ENCODE data around the gene METTL25B. TPM values are rescaled to one million over a fixed set of nuclear protein-coding genes. Genes with fewer than 3 reads are reported as not detected.

Gene METTL25B
- total RNA-seq, result 10 to 100 TPM in 3 of 4 donors, 1 to 10 TPM in 1; 3.5 to 69.7 (median 29.4) TPM

- Histone ChIP-seq H3K27ac (peak within 1 kb of the TSS; percentile 96 to 99), H3K36me3 (no peaks in the 10 kb centered on the region), H3K4me1 (peaks cover 15% of the 10 kb centered on the region in 2 donors), H3K27me3 (no peaks in the 10 kb centered on the region), H3K4me3 (peak within 1 kb of the TSS; percentile 80 to 87), H3K9me3 (no peaks in the 10 kb centered on the region)
- TF ChIP-seq CTCF (IDR thresholded peaks at IDR 0.05) (no peak), POLR2A (IDR thresholded peaks at IDR 0.05) (no peak)
- DNase-seq, result peak; percentile 78 to 83
- intact Hi-C loops (cut with DNase I; ENCODE audit: low total_unique reads), result loop anchor here (10.0 kb wide), 1 partner anchor 53 kb away; the partner anchor contains the start of gene NES
Observed at GRCh38 chr1:156727926-156728598, at the start of gene METTL25B. Gene METTL25B (plus strand): TSS chr1:156728469. CDS start chr1:156729105, 636 bp downstream.

GRCh38 chr1:156680056-156680455 is 48.2 kb upstream of the METTL25B start:
- H3K4me3 ChIP-seq, result no peak overlapping the region
- TF ChIP-seq CTCF (IDR thresholded peaks at IDR 0.05) (no peak), POLR2A (IDR thresholded peaks at IDR 0.05) (no peak)
- no peaks in the 10 kb centered on the region for H3K27me3 ChIP-seq
- intact Hi-C loops (cut with DNase I; ENCODE audit: low total_unique reads), result no loop called here
- no peak overlapping the region for H3K27ac ChIP-seq
- no peaks in the 10 kb centered on the region for H3K9me3 ChIP-seq
- H3K36me3 ChIP-seq, result no peaks in the 10 kb centered on the region
- DNase-seq, result no peak
- H3K4me1 ChIP-seq, result no peaks in the 10 kb centered on the region

GRCh38 chr1:156681196-156681960 is 46.9 kb upstream of the METTL25B start:
- no peaks in the 10 kb centered on the region for H3K9me3 ChIP-seq
- no peaks in the 10 kb centered on the region for H3K27me3 ChIP-seq
- H3K4me3 ChIP-seq, result no peak overlapping the region
- no peaks in the 10 kb centered on the region for H3K4me1 ChIP-seq
- no peak for TF ChIP-seq CTCF (IDR thresholded peaks at IDR 0.05)
- TF ChIP-seq POLR2A (IDR thresholded peaks at IDR 0.05), result no peak
- H3K27ac ChIP-seq, result no peak overlapping the region
- no peak for DNase-seq
- intact Hi-C loops (cut with DNase I; ENCODE audit: low total_unique reads), result no loop called here
- no peaks in the 10 kb centered on the region for H3K36me3 ChIP-seq

GRCh38 chr1:156682166-156682890 is 45.9 kb upstream of the METTL25B start:
- intact Hi-C loops (cut with DNase I; ENCODE audit: low total_unique reads), result no loop called here
- Histone ChIP-seq H3K27me3 (no peaks in the 10 kb centered on the region), H3K9me3 (no peaks in the 10 kb centered on the region), H3K4me1 (no peaks in the 10 kb centered on the region), H3K36me3 (no peaks in the 10 kb centered on the region), H3K27ac (no peak overlapping the region), H3K4me3 (no peak overlapping the region)
- TF ChIP-seq CTCF (IDR thresholded peaks at IDR 0.05), result no peak
- TF ChIP-seq POLR2A (IDR thresholded peaks at IDR 0.05), result no peak
- no peak for DNase-seq

Measured in uterus (tissue), 4 donors.